ENCODE measurements around the gene TMEM204. TPM values are rescaled to one million over a fixed set of nuclear protein-coding genes. Genes with fewer than 3 reads are reported as not detected.

TMEM204 gene
- total and polyA plus RNA-seq, 10 of the 15 experiments (the other 5 are each of a cell fraction or from before 2014, with no cell fraction given): 0.05 to 0.30 (median 0.18) TPM; not detected in 7

GRCh38 chr16:1548233-1548632 lies 14.8 kb downstream of the TMEM204 start:
- Histone ChIP-seq H3K9ac (ENCODE audit: control insufficient read depth, insufficient read depth, low read length) (no peak overlapping the region), H3K4me1 (ENCODE audit: control insufficient read depth, insufficient read depth, low read length) (peaks cover 14% of the 10 kb centered on the region), H3K4me2 (ENCODE audit: control insufficient read depth, insufficient read depth) (no peak overlapping the region), H3K27me3 (replicated peaks in 1 of 2; ENCODE audit: control insufficient read depth in 2 of 2, insufficient read depth in 2 of 2, low read length in 1 of 2) (no peaks in the 10 kb centered on the region), H3K9me3 (replicated peaks; ENCODE audit: control insufficient read depth, insufficient read depth, low read length) (no peaks in the 10 kb centered on the region), H3K36me3 (ENCODE audit: control insufficient read depth in 2 of 2, insufficient read depth in 2 of 2, low read length in 1 of 2) (no peaks in the 10 kb centered on the region), H4K20me1 (ENCODE audit: control insufficient read depth, insufficient read depth) (no peaks in the 10 kb centered on the region), H3K27ac (ENCODE audit: control insufficient read depth, insufficient read depth) (no peak overlapping the region), H3K4me3 (no peak overlapping the region), H2AFZ (ENCODE audit: control insufficient read depth, low read depth, low read length) (no peak overlapping the region), H3K79me2 (ENCODE audit: control insufficient read depth, insufficient read depth, low read length) (no peaks in the 10 kb centered on the region)
- SMC1A ChIA-PET (ENCODE audit: uncharacterized antibody, unreplicated experiment): no interaction called here
- POLR2A ChIA-PET: no interaction called here
- intact Hi-C loops (cut with micrococcal nuclease; ENCODE audit: unreplicated experiment): no loop called here
- FAIRE-seq: no peak
- no TSS peak for BruUV-seq (replicated peaks)
- CTCF ChIA-PET: no interaction called here
- no peak for DNase-seq (ENCODE audit: low read depth, low spot score)
- TF ChIP-seq HDGF (IDR thresholded peaks at IDR 0.05): no peak
- TF ChIP-seq BHLHE40 (IDR thresholded peaks at IDR 0.05; ENCODE audit: borderline replicate concordance in 1 of 2, low read depth in 2 of 2, low read length in 1 of 2): no peak
- TF ChIP-seq E4F1 (IDR thresholded peaks at IDR 0.05; ENCODE audit: borderline replicate concordance, partially characterized antibody): no peak
- no peak for TF ChIP-seq BCLAF1 (IDR thresholded peaks at IDR 0.05)
- no peak for TF ChIP-seq USF1 (IDR thresholded peaks at IDR 0.05; ENCODE audit: borderline replicate concordance, extremely low read length, insufficient read depth, low read depth, low read length)
- no peak for TF ChIP-seq RELB (IDR thresholded peaks at IDR 0.05; ENCODE audit: low read depth)
- TF ChIP-seq ATF7 (IDR thresholded peaks at IDR 0.05; ENCODE audit: low read depth): no peak
- no peak for TF ChIP-seq ATF3 (IDR thresholded peaks at IDR 0.05; ENCODE audit: borderline replicate concordance, extremely low read depth, low read depth, low read length)
- no peak for TF ChIP-seq EZH2 (IDR thresholded peaks at IDR 0.05; ENCODE audit: borderline replicate concordance, control insufficient read depth, low read depth, low read length)
- TF ChIP-seq ZBED1 (IDR thresholded peaks at IDR 0.05; ENCODE audit: borderline replicate concordance): no peak
- no peak for TF ChIP-seq ZNF622 (IDR thresholded peaks at IDR 0.05)
- RAD21 ChIA-PET (ENCODE audit: unreplicated experiment): no interaction called here
- no peak for ATAC-seq
- WGBS (ENCODE audit: insufficient coverage, insufficient replicate concordance, low lambda C conversion rate, missing lambda C conversion rate): 72% methylated on average over 5 of the region's 5 CpGs
- in situ Hi-C loops (cut with MboI): no loop called here
